ENCODE results near the gene HES7. TPM values are rescaled to one million over a fixed set of nuclear protein-coding genes. Genes with fewer than 3 reads are reported as not detected.

Gene HES7
- total RNA-seq, 4 donors from 2014 or later, result not detected

- H3K4me1 ChIP-seq, result peaks cover 43% of the 10 kb centered on the region
- H3K4me3 ChIP-seq, result peak overlapping the region; percentile 74
- H3K27me3 ChIP-seq, result peaks cover 36% of the 10 kb centered on the region
- no peak for DNase-seq (ENCODE audit: low spot score in 2 of 2)
- H3K27ac ChIP-seq, result peak overlapping the region; percentile 91
- TF ChIP-seq EP300 (IDR thresholded peaks at IDR 0.05) (no peak), POLR2AphosphoS5 (IDR thresholded peaks at IDR 0.05) (no peak), POLR2A (IDR thresholded peaks at IDR 0.05) (no peak), CTCF (IDR thresholded peaks at IDR 0.05) (no peak)
- 17% methylated on average over 17 of the region's 18 CpGs for WGBS
- no peaks in the 10 kb centered on the region for H3K9me3 ChIP-seq
- H3K36me3 ChIP-seq, result no peaks in the 10 kb centered on the region
Observed at GRCh38 chr17:8117367-8117979, 6.4 kb downstream of the HES7 start.

- peaks cover 36% of the 10 kb centered on the region for H3K4me1 ChIP-seq
- DNase-seq (ENCODE audit: low spot score in 2 of 2), result no peak
- H3K4me3 ChIP-seq, result no peak overlapping the region
- 83% methylated on average over 10 of the region's 18 CpGs for WGBS
- no peaks in the 10 kb centered on the region for H3K9me3 ChIP-seq
- H3K27ac ChIP-seq, result no peak overlapping the region
- H3K36me3 ChIP-seq, result no peaks in the 10 kb centered on the region
- peaks cover 39% of the 10 kb centered on the region for H3K27me3 ChIP-seq
- TF ChIP-seq POLR2A (IDR thresholded peaks at IDR 0.05) (no peak), EP300 (IDR thresholded peaks at IDR 0.05) (no peak), CTCF (IDR thresholded peaks at IDR 0.05) (no peak), POLR2AphosphoS5 (IDR thresholded peaks at IDR 0.05) (no peak)
Observed at GRCh38 chr17:8116776-8117175, 7.1 kb downstream of the HES7 start.

DNA sequence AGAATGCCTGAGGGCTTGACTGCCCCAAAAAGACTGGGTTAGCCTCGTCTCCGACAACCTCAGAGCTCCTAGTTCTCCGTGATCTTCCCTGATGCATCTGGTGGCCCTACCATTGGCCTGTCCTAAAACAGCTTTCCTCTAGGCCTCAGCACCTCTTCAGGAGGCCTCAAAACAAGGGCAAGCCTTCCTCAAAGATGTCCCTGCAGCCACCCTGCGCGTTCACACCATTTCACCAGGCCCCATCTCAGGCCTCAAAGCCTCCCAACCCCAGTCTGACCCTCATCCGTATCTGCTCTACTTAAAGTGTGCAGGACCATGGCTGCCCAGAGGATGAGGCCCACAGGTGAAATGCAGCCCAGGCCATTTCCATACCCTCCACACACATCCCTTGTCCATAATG, 13.0 kb downstream of the HES7 start:
- Histone ChIP-seq H3K9me3 (no peaks in the 10 kb centered on the region), H3K27ac (no peak overlapping the region), H3K27me3 (peaks cover 58% of the 10 kb centered on the region), H3K36me3 (no peaks in the 10 kb centered on the region), H3K4me3 (no peak overlapping the region), H3K4me1 (peaks cover 17% of the 10 kb centered on the region)
- no peak for DNase-seq (ENCODE audit: low spot score in 2 of 2)
- WGBS, result 95% methylated on average over 6 of the region's 6 CpGs
- TF ChIP-seq POLR2AphosphoS5 (IDR thresholded peaks at IDR 0.05) (no peak), POLR2A (IDR thresholded peaks at IDR 0.05) (no peak), EP300 (IDR thresholded peaks at IDR 0.05) (no peak), CTCF (IDR thresholded peaks at IDR 0.05) (no peak)

DNA sequence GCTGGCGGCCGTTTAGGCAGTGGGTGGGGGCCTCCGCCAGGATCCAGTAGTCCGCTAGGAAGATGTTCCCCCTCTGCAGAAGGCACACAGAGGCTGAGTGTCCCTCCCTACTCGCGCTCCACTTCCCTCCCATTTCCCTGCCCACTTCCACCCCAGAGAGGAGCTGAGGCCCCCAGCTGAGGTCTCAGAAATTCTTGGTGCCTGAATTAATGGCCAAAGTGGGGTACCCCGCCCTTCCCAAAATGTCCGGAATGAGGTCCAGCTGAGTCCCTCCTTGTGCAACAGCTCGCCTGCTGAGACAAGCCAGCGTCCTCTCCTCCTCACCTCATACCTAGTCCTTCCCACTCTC, 13.5 kb downstream of the HES7 start:
- peaks cover 18% of the 10 kb centered on the region for H3K4me1 ChIP-seq
- H3K27ac ChIP-seq, result no peak overlapping the region
- peaks cover 58% of the 10 kb centered on the region for H3K27me3 ChIP-seq
- peak overlapping the region; percentile 44 for H3K4me3 ChIP-seq
- WGBS, result 38% methylated on average over 6 of the region's 10 CpGs
- DNase-seq (ENCODE audit: low spot score in 2 of 2), result no peak
- TF ChIP-seq POLR2AphosphoS5 (IDR thresholded peaks at IDR 0.05), result no peak
- H3K36me3 ChIP-seq, result no peaks in the 10 kb centered on the region
- no peaks in the 10 kb centered on the region for H3K9me3 ChIP-seq

- no peak for TF ChIP-seq EP300 (IDR thresholded peaks at IDR 0.05)
- no peak for TF ChIP-seq POLR2A (IDR thresholded peaks at IDR 0.05)
- TF ChIP-seq CTCF (IDR thresholded peaks at IDR 0.05), result peak; percentile 61 to 95
- no peak for TF ChIP-seq POLR2AphosphoS5 (IDR thresholded peaks at IDR 0.05)
- Histone ChIP-seq H3K4me3 (peak overlapping the region; percentile 44), H3K9me3 (no peaks in the 10 kb centered on the region), H3K27me3 (peaks cover 58% of the 10 kb centered on the region), H3K4me1 (peaks cover 18% of the 10 kb centered on the region), H3K36me3 (no peaks in the 10 kb centered on the region), H3K27ac (no peak overlapping the region)
- 44% methylated on average over 11 of the region's 63 CpGs for WGBS
- DNase-seq (ENCODE audit: low spot score in 2 of 2), result no peak
Observed at GRCh38 chr17:8109661-8110455, 14.0 kb downstream of the HES7 start.
